GM21423 (cell line): ENCODE measurements around the gene ICAM2.
"Not testable (repeated sequence)": the region's sequence is repeated elsewhere in the genome, so short reads cannot be mapped to it uniquely, and the experiment has no call there.

Source experiments
- ATAC-seq: cut with Tn5 transposase; IDR thresholded peaks from one replicate; pipeline ENCODE4 v1.9.1; 2021; ENCODE audit warnings: mild to moderate bottlenecking, moderate library complexity; ENCODE audit not compliant: unreplicated experiment

ICAM2 gene

GRCh38 chr17:64015447-64015846 is 5.0 kb downstream of the ICAM2 start:
- no peak for ATAC-seq

DNA sequence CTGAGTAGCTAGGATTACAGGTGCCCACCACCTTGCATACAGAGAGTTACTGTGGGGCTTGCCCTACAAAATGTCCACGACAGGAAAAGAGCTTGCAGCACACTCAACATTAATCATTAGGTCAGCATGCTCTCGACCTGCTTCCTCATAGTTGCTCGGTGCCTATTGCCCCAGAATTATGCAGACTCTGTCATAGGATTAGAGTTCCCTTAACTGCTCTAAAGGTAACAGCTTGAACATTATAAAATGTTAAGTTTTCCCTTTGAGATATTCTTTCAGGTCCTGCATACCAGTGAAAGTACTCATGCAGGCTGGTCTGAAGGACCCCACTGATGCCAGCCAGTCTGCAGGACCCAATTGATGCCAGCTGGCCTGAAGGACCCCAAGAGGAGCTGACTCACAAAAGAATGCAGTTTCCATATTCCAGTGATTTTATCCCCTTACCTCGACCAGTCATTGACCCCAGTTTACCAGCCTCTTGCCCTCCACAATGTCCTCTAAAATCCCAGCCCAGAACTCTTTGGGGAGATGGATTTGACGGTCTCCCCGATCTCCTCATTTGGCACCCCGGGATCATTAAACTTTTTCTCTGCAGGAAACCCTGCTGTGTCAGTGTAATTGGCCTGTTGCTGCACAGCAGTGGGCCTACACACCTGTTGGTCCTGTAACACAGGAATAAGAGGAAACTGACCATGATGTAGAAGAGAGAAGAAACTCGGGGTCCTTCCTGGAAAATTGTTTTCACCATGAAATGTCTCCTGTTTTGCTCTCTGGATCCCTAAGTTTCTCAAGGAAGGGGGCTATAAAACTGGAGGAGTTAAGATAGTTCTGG is 10.6 kb downstream of the ICAM2 start:
- no peak for ATAC-seq

DNA sequence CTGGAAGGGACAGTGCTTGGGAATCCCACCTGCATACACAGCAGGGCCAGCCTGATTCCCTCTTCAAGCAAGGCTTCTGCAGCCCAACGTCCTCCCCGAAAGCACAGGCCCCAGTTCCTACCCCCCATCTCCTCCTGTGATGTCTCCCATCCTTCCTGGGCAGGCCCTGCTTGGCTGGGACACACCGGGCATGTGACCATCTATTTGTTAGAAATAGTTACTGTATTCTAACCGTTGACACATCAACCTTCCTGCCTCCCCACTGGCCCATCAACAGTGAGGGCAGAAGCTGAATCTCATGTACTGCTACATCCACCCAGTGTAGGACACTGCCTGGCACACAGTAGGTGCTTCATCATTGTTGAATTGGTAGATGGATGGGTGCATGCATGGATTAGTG is 11.6 kb downstream of the ICAM2 start:
- ATAC-seq, result no peak

DNA sequence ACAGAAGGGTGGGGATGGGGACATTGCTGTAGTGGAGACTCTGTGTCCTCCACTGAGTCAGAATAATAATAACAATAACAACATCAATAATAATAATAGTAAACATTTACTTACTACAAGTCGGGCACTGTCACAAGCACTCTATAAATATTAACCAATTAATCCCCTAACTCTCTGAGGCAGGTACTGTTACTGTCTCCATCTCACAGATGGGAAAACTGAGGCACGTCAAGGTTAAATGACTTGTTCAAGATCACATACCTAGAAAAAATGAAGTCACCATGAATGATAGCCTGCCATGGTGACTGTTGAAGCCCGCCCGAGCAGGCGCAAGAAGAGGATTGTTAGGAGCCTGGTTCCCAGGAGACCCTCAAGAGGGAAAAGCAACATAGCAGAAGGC is 12.1 kb downstream of the ICAM2 start:
- no peak for ATAC-seq

- no peak for ATAC-seq
These were observed 12.6 kb downstream of the ICAM2 start for GRCh38 chr17:64007838-64008282.

GRCh38 chr17:64007089-64007837 is 13.2 kb downstream of the ICAM2 start:
- not testable (repeated sequence) for ATAC-seq

- ATAC-seq, result no peak
These were observed 13.9 kb downstream of the ICAM2 start for GRCh38 chr17:64006361-64007088.

- no peak for ATAC-seq
These were observed 14.7 kb downstream of the ICAM2 start for GRCh38 chr17:64005734-64006167.

DNA sequence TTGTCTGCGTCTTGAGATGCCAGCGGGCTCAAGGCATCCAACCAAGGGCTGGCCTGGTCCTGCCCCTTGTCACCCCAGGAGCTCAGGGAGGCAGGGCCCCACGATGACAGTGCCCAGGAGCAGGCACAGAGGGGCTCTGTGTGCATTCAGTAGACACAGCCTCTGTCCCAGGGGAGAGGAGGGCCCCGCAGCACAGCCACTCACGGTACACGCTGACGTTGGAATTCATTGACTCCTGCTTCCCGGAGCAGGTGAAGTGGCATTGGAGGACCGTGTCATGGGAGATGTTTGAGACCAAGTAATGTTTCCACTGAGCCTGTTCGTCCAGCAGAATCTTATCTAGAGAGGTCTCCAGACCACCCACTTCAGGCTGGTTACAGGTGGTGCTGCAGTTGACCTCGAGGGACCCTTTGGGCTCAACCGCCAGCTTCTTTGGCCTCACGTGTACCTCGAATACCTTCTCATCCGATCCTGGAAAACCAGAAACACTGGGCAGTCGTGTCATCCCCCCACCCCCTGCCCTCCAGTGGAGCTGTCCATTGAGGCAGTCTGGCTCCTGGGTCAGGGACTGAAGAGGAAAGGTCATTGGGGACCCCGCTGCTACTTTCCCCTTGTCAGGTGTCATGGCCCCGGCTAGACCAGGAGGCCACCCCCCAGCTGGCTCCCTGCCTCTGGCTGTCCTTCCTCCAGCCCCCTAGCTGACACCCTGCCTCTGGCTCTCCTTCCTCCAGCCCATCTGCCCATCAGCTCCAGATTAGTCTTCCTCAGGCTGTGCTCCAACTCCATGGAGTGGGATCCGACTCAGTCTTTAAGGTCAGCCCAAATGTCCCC is 15.3 kb downstream of the ICAM2 start:
- ATAC-seq, result no peak

DNA sequence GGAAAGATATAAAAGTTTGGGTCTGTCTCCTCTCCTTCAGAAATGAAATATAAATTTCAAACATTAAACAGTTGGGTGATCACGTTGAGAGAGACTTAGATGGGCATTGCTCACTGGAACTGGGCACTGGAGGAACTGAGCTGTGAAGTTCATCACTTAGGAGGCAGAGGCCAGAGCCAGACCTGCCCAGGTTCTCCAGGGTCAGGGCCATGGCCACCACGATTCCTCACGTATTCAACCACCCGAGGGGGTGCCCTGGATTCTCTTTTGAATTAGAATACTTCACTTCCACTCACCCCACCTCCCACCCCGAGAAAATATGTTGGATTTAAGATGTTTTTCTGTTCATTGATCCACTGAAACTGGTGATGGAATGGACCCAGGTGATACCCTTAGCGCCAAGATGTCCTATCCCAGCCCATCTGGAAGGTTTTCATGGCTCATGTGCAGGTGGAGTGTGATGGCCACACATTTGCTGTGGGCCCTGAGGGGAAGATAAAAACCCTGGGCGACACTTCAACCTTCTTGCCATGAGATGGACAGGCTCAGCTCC is 16.1 kb downstream of the ICAM2 start:
- ATAC-seq, result no peak

- no peak for ATAC-seq
These were observed 16.8 kb downstream of the ICAM2 start for GRCh38 chr17:64003526-64004121.

DNA sequence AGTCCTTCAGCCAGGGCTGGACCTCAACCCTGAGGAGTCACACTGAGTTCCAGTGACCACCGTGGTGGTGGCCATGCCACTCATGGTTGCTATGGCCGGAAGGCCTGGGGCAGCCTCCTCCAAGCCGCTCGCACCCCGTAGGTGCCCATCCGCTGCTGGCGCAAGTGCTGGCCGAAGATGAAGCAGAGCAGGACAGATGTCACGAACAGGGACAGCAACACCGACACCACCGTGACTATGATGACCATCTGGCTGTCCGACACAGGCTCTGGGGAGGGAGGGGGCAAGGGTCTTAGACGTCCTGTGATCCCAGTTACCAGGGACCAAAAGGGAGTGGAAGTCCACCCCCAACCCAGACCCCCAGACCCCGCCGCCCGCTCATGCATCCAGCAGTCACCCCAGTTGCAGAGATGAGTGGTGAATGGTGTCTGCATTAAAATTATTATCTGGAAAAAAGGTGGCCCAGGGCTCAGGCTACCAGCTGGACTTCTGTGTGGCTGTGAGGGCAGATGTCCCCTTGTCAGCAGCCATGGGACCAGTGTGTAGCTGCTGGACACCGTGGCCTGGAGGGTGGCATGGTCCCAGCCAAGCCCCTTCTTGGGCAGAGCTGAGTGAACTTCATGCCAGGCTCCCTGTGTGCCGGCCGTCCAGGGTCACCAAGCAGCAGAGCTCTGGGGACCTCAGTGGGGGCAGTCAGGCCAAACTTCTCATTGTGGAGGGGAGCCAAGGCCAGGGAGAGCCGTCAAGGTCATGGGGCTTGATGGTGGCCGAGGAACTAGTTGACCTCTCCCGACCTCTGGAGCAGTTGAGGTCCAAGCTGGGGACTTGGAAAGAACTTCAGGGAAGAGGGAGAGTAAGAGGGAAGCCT is 17.5 kb downstream of the ICAM2 start:
- ATAC-seq, result no peak

- no peak for ATAC-seq
These were observed 18.5 kb downstream of the ICAM2 start for GRCh38 chr17:64001763-64002529.

DNA sequence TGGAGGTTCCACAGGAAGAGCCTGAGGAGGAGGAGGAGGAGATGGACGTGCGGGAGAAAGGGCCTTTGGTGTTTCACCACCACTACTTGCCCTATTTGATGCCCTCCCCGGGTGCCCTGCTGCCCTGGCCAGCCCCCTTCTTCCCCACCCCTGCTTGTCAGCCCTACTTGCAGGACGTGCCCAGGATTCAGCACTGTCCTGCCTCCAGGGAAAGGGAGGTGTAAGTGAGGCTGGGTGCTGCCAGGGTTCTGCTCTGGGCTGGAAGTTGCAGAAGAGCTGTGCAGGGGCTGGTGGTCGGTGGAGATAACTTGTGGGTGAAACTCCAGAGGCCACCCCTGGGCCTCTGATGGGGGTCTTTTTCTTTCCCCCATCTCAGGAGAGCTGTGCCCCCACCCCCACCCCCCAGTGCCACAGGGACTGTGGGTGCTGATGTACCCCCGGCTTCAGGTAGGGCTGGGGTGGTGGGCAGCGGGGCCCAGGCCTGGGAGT is 19.3 kb downstream of the ICAM2 start:
- ATAC-seq, result no peak

DNA sequence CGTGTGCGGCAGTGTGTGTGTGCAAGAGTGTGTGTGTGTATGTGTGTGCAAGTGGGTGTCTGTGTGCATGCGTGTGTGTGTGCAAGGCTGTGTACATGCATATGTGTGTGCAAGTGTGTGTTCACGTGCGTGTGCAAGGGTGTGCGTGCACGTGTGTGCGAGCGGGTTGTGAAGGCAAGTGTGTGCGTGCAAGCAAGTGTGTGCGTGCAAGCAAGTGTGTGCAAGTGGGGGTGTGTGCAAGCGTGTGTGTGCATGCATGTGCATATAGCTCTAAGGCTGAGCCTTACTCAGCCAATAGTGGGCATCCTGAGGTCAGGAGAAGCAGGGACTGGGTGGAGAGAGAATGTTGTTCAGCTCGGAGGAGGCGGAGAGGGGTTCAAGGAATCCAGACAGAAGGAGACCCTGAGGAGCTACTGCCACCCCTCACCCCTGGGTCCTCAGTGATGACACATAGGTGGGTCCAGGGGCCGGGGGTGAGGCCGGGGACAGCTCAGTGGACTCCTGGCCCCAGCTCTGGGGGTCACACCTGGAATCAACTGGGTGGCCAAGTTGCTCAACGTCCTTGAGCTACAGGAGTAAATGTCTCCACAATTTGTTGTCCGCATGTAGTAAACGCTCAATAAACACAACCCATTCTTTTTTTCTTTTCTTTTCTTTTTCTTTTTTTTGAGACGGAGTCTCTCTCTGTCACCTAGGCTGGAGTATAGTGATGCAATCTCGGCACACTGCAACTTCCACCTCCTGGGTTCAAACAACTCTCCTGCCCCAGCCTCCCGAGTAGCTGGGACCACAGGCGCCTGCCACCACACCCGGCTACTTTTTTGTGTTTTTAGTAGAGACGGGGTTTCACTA is 20.5 kb downstream of the ICAM2 start:
- no peak for ATAC-seq

- ATAC-seq, result no peak
These were observed 21.4 kb downstream of the ICAM2 start for GRCh38 chr17:63998721-63999679.
